ENCODE results near the gene TMEM223. TPM values are rescaled to one million over a fixed set of nuclear protein-coding genes. Genes with fewer than 3 reads are reported as not detected.
"Not testable (repeated sequence)": the region's sequence is repeated elsewhere in the genome, so short reads cannot be mapped to it uniquely, and the experiment has no call there.

The TMEM223 gene
- 15.1 and 29.3 TPM in 2 replicates for total RNA-seq

- peak; percentile 44 for DNase-seq (ENCODE audit: low read depth)
These were observed at the start of gene TMEM223 for GRCh38 chr11:62791501-62792201. TMEM223 (minus strand) TSS chr11:62792006; CDS start chr11:62791994, 12 bp downstream.

- DNase-seq (ENCODE audit: low read depth): peak; percentile 78
These were observed 49.0 kb upstream of the TMEM223 start for GRCh38 chr11:62840721-62841360.

- peak; percentile 87 for DNase-seq (ENCODE audit: low read depth)
These were observed 47.5 kb upstream of the TMEM223 start, which contains the start of gene WDR74 for GRCh38 chr11:62839050-62839945. WDR74 (minus strand) TSS chr11:62839590; CDS start chr11:62839570, 20 bp downstream.

GRCh38 chr11:62835336-62835735, 43.5 kb upstream of the TMEM223 start:
- no peak for DNase-seq (ENCODE audit: low read depth)

GRCh38 chr11:62832336-62833234, 40.8 kb upstream of the TMEM223 start, which contains the start of gene TEX54:
TEX54 (minus strand) TSS chr11:62832841.
- peak; percentile 18 for DNase-seq (ENCODE audit: low read depth)

- DNase-seq (ENCODE audit: low read depth): peak; percentile 97
These were observed 39.9 kb upstream of the TMEM223 start, which contains the start of gene STX5 for GRCh38 chr11:62831520-62832335. STX5 (minus strand) TSS chr11:62832051; CDS start chr11:62831243, 808 bp downstream.

- no peak for DNase-seq (ENCODE audit: low read depth)
These were observed 39.2 kb upstream of the TMEM223 start for GRCh38 chr11:62830904-62831519.

- DNase-seq (ENCODE audit: low read depth): not testable (repeated sequence)
These were observed 36.3 kb upstream of the TMEM223 start for GRCh38 chr11:62828130-62828529.

- DNase-seq (ENCODE audit: low read depth): no peak
These were observed 31.9 kb upstream of the TMEM223 start for GRCh38 chr11:62823677-62824076.

- no peak for DNase-seq (ENCODE audit: low read depth)
These were observed 25.3 kb upstream of the TMEM223 start for GRCh38 chr11:62817129-62817528.

- DNase-seq (ENCODE audit: low read depth): no peak
These were observed 24.8 kb upstream of the TMEM223 start for GRCh38 chr11:62816557-62816956.

GRCh38 chr11:62811659-62812058, 19.9 kb upstream of the TMEM223 start:
- no peak for DNase-seq (ENCODE audit: low read depth)

GRCh38 chr11:62810748-62811147, 18.9 kb upstream of the TMEM223 start:
- DNase-seq (ENCODE audit: low read depth): no peak

GRCh38 chr11:62806611-62807121, 14.9 kb upstream of the TMEM223 start:
- peak; percentile 41 for DNase-seq (ENCODE audit: low read depth)

GRCh38 chr11:62805961-62806441, 14.2 kb upstream of the TMEM223 start:
- peak; percentile 28 for DNase-seq (ENCODE audit: low read depth)

- DNase-seq (ENCODE audit: low read depth): peak; percentile 79
These were observed 13.5 kb upstream of the TMEM223 start, which contains the start of gene NXF1 for GRCh38 chr11:62805076-62805892. NXF1 (minus strand) TSS chr11:62805440; CDS start chr11:62805356, 84 bp downstream.

GRCh38 chr11:62804310-62805075, 12.7 kb upstream of the TMEM223 start:
- DNase-seq (ENCODE audit: low read depth): peak; percentile 53

Data from renal cortical epithelial cell (primary cell).